ENCODE data around the gene ZMIZ2. TPM values are rescaled to one million over a fixed set of nuclear protein-coding genes. Genes with fewer than 3 reads are reported as not detected.

The ZMIZ2 gene
- total and polyA plus RNA-seq, 9 of the 15 experiments (the other 6 are each of a cell fraction or from before 2014, with no cell fraction given) = 0.13 to 40.3 (median 4.9) TPM

DNA sequence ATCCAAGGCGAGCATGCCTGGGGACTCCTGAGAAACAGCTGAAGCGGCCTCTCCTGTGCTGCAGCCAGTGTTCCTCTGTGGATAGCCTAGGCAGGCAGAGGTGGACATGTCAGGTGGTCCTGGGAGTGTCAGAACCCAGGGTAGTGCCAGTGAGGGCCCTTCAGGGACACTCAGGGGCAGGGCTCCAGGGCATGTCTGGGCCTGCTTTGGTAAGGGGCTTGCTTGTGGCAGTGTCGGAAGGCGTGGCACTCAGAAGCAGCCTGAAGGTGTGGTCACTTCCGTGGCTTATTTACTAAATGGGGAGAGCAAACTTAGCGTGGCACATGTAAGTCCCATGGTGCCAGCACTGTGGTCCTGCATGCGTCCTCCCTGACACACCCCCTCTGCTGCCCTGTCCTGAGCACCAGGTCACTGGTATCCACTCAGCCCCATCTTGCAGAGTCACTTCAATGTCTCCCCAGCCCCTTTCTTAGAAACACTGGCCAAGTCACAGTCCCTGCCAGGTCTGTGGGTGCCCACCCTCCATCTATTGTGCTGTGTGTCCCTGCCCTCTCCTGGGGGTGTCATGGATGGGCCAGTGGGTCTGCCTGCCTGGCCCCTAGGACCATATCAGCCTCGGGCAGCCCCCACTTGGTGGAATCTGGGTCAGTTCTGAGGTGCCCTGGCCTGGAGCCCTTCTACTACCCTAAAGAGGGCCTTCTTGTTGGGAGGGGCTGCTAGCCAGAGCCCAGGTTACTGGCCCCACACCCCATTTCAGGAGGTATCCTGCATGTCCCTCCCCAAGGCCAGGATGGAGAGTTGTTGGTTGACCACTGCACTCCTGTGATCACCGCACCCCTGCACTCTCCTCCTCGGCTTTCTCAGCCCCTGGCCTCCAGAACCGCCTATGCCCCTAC lies 6.4 kb downstream of the ZMIZ2 start:
- in situ Hi-C loops (cut with MboI) (no loop called here), intact Hi-C loops (cut with micrococcal nuclease) (no loop called here)
- Histone ChIP-seq H3K4me2 (ENCODE audit: insufficient read depth, low read length) (no peak overlapping the region), H3K4me3 (no peak overlapping the region), H3K27me3 (ENCODE audit: control insufficient read depth in 2 of 2, insufficient read depth in 2 of 2, low read length in 2 of 2) (no peaks in the 10 kb centered on the region), H3K9ac (ENCODE audit: insufficient read depth in 1 of 2, low read depth in 2 of 2, low read length in 2 of 2) (peak overlapping the region in 1 of 2 experiments; percentile 78; a peak in 2 of 4 replicates), H3K27ac (ENCODE audit: extremely low read depth, low read depth, low read length) (no peak overlapping the region), H2AFZ (ENCODE audit: low read depth, low read length) (no peak overlapping the region), H3K36me3 (ENCODE audit: control insufficient read depth, insufficient read depth, low read length) (peaks cover 40% of the 10 kb centered on the region; the same call in 2 of the 3 replicates), H4K20me1 (replicated peaks; ENCODE audit: control insufficient read depth, insufficient read depth, low read length) (peaks cover 9% of the 10 kb centered on the region; the same call in 1 of the 2 replicates), H3K9me3 (replicated peaks; ENCODE audit: control insufficient read depth, insufficient read depth, low read depth, low read length) (no peaks in the 10 kb centered on the region), H3K9me1 (ENCODE audit: control insufficient read depth, insufficient read depth, low read length) (no peaks in the 10 kb centered on the region), H3K79me2 (ENCODE audit: control insufficient read depth, insufficient read depth, low read length) (peaks cover 44% of the 10 kb centered on the region), H3K4me1 (replicated peaks in 1 of 2; ENCODE audit: control insufficient read depth in 2 of 2, insufficient read depth in 2 of 2, low read length in 2 of 2) (peaks cover 13 to 31% of the 10 kb centered on the region in 2 experiments; a peak in 3 of 5 replicates)
- ATAC-seq = no peak
- ChIA-PET CTCF (ENCODE audit: low intra/inter-chr PET ratio) (no interaction called here), POLR2A (no interaction called here)
- WGBS (ENCODE audit: insufficient coverage, low coverage, missing lambda C conversion rate) = 86% methylated on average over 10 of the region's 11 CpGs
- no peak for FAIRE-seq
- no peak for DNase-seq (ENCODE audit: extremely low read depth in 1 of 4, low spot score in 3 of 4)
- no TSS peak for BruUV-seq (replicated peaks)
- TF ChIP-seq, protein P1, sequence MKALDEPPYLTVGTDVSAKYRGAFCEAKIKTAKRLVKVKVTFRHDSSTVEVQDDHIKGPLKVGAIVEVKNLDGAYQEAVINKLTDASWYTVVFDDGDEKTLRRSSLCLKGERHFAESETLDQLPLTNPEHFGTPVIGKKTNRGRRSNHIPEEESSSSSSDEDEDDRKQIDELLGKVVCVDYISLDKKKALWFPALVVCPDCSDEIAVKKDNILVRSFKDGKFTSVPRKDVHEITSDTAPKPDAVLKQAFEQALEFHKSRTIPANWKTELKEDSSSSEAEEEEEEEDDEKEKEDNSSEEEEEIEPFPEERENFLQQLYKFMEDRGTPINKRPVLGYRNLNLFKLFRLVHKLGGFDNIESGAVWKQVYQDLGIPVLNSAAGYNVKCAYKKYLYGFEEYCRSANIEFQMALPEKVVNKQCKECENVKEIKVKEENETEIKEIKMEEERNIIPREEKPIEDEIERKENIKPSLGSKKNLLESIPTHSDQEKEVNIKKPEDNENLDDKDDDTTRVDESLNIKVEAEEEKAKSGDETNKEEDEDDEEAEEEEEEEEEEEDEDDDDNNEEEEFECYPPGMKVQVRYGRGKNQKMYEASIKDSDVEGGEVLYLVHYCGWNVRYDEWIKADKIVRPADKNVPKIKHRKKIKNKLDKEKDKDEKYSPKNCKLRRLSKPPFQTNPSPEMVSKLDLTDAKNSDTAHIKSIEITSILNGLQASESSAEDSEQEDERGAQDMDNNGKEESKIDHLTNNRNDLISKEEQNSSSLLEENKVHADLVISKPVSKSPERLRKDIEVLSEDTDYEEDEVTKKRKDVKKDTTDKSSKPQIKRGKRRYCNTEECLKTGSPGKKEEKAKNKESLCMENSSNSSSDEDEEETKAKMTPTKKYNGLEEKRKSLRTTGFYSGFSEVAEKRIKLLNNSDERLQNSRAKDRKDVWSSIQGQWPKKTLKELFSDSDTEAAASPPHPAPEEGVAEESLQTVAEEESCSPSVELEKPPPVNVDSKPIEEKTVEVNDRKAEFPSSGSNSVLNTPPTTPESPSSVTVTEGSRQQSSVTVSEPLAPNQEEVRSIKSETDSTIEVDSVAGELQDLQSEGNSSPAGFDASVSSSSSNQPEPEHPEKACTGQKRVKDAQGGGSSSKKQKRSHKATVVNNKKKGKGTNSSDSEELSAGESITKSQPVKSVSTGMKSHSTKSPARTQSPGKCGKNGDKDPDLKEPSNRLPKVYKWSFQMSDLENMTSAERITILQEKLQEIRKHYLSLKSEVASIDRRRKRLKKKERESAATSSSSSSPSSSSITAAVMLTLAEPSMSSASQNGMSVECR (CRISPR knock-in tag; IDR thresholded peaks at IDR 0.05) = no peak
- no peak for TF ChIP-seq HCFC1 (IDR thresholded peaks at IDR 0.05; ENCODE audit: low read depth, low read length)
- TF ChIP-seq PRPF4 (IDR thresholded peaks at IDR 0.05; ENCODE audit: insufficient read depth, low read depth, low read length, poor library complexity, severe bottlenecking) = no peak
- no peak for TF ChIP-seq EP400 (IDR thresholded peaks at IDR 0.05)
- no peak for TF ChIP-seq MIER1 (IDR thresholded peaks at IDR 0.05; ENCODE audit: low read depth)
- TF ChIP-seq, protein P2, sequence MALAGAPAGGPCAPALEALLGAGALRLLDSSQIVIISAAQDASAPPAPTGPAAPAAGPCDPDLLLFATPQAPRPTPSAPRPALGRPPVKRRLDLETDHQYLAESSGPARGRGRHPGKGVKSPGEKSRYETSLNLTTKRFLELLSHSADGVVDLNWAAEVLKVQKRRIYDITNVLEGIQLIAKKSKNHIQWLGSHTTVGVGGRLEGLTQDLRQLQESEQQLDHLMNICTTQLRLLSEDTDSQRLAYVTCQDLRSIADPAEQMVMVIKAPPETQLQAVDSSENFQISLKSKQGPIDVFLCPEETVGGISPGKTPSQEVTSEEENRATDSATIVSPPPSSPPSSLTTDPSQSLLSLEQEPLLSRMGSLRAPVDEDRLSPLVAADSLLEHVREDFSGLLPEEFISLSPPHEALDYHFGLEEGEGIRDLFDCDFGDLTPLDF (CRISPR knock-in tag; IDR thresholded peaks at IDR 0.05) = no peak
- TF ChIP-seq BACH1 (tag; IDR thresholded peaks at IDR 0.05) = no peak
- no peak for TF ChIP-seq FOXA1 (IDR thresholded peaks at IDR 0.05; ENCODE audit: borderline replicate concordance)
- no peak for TF ChIP-seq ZBTB8A (IDR thresholded peaks at IDR 0.05; ENCODE audit: partially characterized antibody)
- TF ChIP-seq SIX5 (IDR thresholded peaks at IDR 0.05; ENCODE audit: borderline replicate concordance in 1 of 2, insufficient read depth in 1 of 2, low read depth in 1 of 2, low read length in 2 of 2) = no peak
- TF ChIP-seq, protein P3, sequence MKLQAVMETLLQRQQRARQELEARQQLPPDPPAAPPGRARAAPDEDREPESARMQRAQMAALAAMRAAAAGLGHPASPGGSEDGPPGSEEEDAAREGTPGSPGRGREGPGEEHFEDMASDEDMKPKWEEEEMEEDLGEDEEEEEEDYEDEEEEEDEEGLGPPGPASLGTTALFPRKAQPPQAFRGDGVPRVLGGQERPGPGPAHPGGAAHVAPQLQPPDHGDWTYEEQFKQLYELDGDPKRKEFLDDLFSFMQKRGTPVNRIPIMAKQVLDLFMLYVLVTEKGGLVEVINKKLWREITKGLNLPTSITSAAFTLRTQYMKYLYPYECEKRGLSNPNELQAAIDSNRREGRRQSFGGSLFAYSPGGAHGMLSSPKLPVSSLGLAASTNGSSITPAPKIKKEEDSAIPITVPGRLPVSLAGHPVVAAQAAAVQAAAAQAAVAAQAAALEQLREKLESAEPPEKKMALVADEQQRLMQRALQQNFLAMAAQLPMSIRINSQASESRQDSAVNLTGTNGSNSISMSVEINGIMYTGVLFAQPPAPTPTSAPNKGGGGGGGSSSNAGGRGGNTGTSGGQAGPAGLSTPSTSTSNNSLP (IDR thresholded peaks at IDR 0.05; ENCODE audit: borderline replicate concordance, low read depth, low read length) = no peak
- no peak for TF ChIP-seq NUFIP1 (IDR thresholded peaks at IDR 0.05; ENCODE audit: partially characterized antibody)
- TF ChIP-seq MCM7 (IDR thresholded peaks at IDR 0.05) = no peak
- no peak for TF ChIP-seq SAFB (IDR thresholded peaks at IDR 0.05; ENCODE audit: borderline replicate concordance, low read depth, low read length)
